Neutrophil (primary cell): ENCODE measurements around the gene PRSS35.
"Not testable (repeated sequence)": the region's sequence is repeated elsewhere in the genome, so short reads cannot be mapped to it uniquely, and the experiment has no call there.

Experiments used
- H3K27ac ChIP-seq: fragments of 200-600 bp; sonication (generic); 2 replicates; pipeline ENCODE4 v1.5.1; 2016; ENCODE audit warnings: mild to moderate bottlenecking, moderate library complexity
- H3K27me3 ChIP-seq: fragments of 200-600 bp; sonication (generic); 2 replicates; pipeline ENCODE4 v1.6.0; 2016; ENCODE audit warnings: mild to moderate bottlenecking
- H3K36me3 ChIP-seq: fragments of 200-600 bp; sonication (generic); 2 replicates; pipeline ENCODE4 v1.5.1; 2017
- H3K4me1 ChIP-seq, 2 experiments: fragments of 200-600 bp in 1 of 2; sonication (generic) in 1 of 2; 1 replicate in 1 of 2; 2 replicates in 1 of 2; pipeline versions ENCODE4 v1.5.1 to v1.6.1; 2013 to 2016; ENCODE audit warnings: low read depth in 1 of 2, low read length in 1 of 2, mild to moderate bottlenecking in 1 of 2, moderate library complexity in 1 of 2; ENCODE audit not compliant: control insufficient read depth in 1 of 2, insufficient read depth in 1 of 2
- H3K4me3 ChIP-seq, 2 experiments: fragments of 200-600 bp in 1 of 2; sonication (generic) in 1 of 2; 1 replicate in 1 of 2; 2 replicates in 1 of 2; pipeline ENCODE4 v1.5.1; 2013 to 2016; ENCODE audit warnings: low read depth in 1 of 2, low read length in 1 of 2, mild to moderate bottlenecking in 1 of 2, moderate library complexity in 1 of 2
- H3K9me3 ChIP-seq: fragments of 200-600 bp; sonication (generic); 2 replicates; pipeline ENCODE4 v1.5.1; 2016
- CTCF ChIP-seq: fragments of 200-600 bp; sonication (generic); IDR thresholded peaks from 2 replicates; pipeline ENCODE4 v1.5.1; 2016; ENCODE audit warnings: antibody characterized with exemption

PRSS35 gene

GRCh38 chr6:83480470-83480869 is 31.9 kb upstream of the PRSS35 start:
- Histone ChIP-seq H3K36me3 (no peaks in the 10 kb centered on the region), H3K9me3 (no peaks in the 10 kb centered on the region), H3K27me3 (no peaks in the 10 kb centered on the region), H3K27ac (no peak overlapping the region), H3K4me1 (no peaks in the 10 kb centered on the region), H3K4me3 (no peak overlapping the region)
- TF ChIP-seq CTCF, result no peak

GRCh38 chr6:83481938-83482337 is 30.4 kb upstream of the PRSS35 start:
- not testable (repeated sequence) for H3K4me3 ChIP-seq, H3K27me3 ChIP-seq, H3K27ac ChIP-seq, H3K4me1 ChIP-seq, H3K9me3 ChIP-seq, H3K36me3 ChIP-seq

GRCh38 chr6:83488448-83488847 is 23.9 kb upstream of the PRSS35 start:
- Histone ChIP-seq H3K27me3 (no peaks in the 10 kb centered on the region), H3K4me1 (no peaks in the 10 kb centered on the region), H3K4me3 (no peak overlapping the region), H3K27ac (no peak overlapping the region), H3K36me3 (no peaks in the 10 kb centered on the region), H3K9me3 (no peaks in the 10 kb centered on the region)
- no peak for TF ChIP-seq CTCF

GRCh38 chr6:83488861-83489260 is 23.5 kb upstream of the PRSS35 start:
- no peak for TF ChIP-seq CTCF
- H3K27ac ChIP-seq, result no peak overlapping the region
- H3K27me3 ChIP-seq, result no peaks in the 10 kb centered on the region
- H3K4me1 ChIP-seq, result no peaks in the 10 kb centered on the region
- H3K36me3 ChIP-seq, result no peaks in the 10 kb centered on the region
- H3K4me3 ChIP-seq, result no peak overlapping the region
- no peaks in the 10 kb centered on the region for H3K9me3 ChIP-seq

- no peak overlapping the region for H3K27ac ChIP-seq
- H3K27me3 ChIP-seq, result no peaks in the 10 kb centered on the region
- no peaks in the 10 kb centered on the region for H3K9me3 ChIP-seq
- H3K36me3 ChIP-seq, result no peaks in the 10 kb centered on the region
- H3K4me1 ChIP-seq, result no peaks in the 10 kb centered on the region
- no peak overlapping the region for H3K4me3 ChIP-seq
- TF ChIP-seq CTCF, result no peak
Observed at GRCh38 chr6:83490217-83490807, 22.0 kb upstream of the PRSS35 start.

- no peak for TF ChIP-seq CTCF
- H3K9me3 ChIP-seq, result no peaks in the 10 kb centered on the region
- H3K4me3 ChIP-seq, result no peak overlapping the region
- no peak overlapping the region for H3K27ac ChIP-seq
- H3K4me1 ChIP-seq, result no peaks in the 10 kb centered on the region
- H3K27me3 ChIP-seq, result peaks cover 3% of the 10 kb centered on the region
- H3K36me3 ChIP-seq, result no peaks in the 10 kb centered on the region
Observed at GRCh38 chr6:83505356-83505755, 7.0 kb upstream of the PRSS35 start.
